Neural crest cell (in vitro differentiated cells): ENCODE results near the gene OSBPL6. TPM values are rescaled to one million over a fixed set of nuclear protein-coding genes. Genes with fewer than 3 reads are reported as not detected.
"Not testable (repeated sequence)": the region's sequence is repeated elsewhere in the genome, so short reads cannot be mapped to it uniquely, and the experiment has no call there.

Source experiments
- DNase-seq: peaks from one replicate; pipeline ENCODE4 v3.0.0; 2021; ENCODE audit warnings: low read depth, mixed read lengths, low spot score
- H3K27ac Mint-ChIP-seq: one replicate; pipeline ENCODE4 v1.8.0; 2021; ENCODE audit warnings: mild to moderate bottlenecking, mixed read lengths; ENCODE audit not compliant: unreplicated experiment
- H3K27me3 Mint-ChIP-seq: 2 replicates; pipeline ENCODE4 v1.8.0; 2021; ENCODE audit warnings: low read depth, mild to moderate bottlenecking, mixed read lengths
- H3K36me3 Mint-ChIP-seq: 2 replicates; pipeline ENCODE4 v1.8.0; 2021; ENCODE audit warnings: low read depth, mild to moderate bottlenecking, mixed read lengths
- H3K4me1 Mint-ChIP-seq: 2 replicates; pipeline ENCODE4 v1.8.0; 2021; ENCODE audit warnings: mixed read lengths
- H3K4me3 Mint-ChIP-seq: one replicate; pipeline ENCODE4 v1.8.0; 2021; ENCODE audit warnings: mild to moderate bottlenecking, mixed read lengths
- H3K9me3 Mint-ChIP-seq: 2 replicates; pipeline ENCODE4 v1.8.0; 2021; ENCODE audit warnings: mixed read lengths
- CTCF ChIP-seq: fragments of 200-600 bp; sonication (generic); conservative IDR thresholded peaks from 2 replicates; pipeline ENCODE4 v1.5.0; 2021; ENCODE audit warnings: antibody characterized with exemption, mild to moderate bottlenecking
- total RNA-seq: library from RNA; stranded (reverse); gene quantifications from 2 replicates; pipeline ENCODE4 v1.2.1, GENCODE V29; 2021

Gene OSBPL6
- total RNA-seq, 1 donor from 2014 or later = 10.8 TPM

GRCh38 chr2:178309541-178309940 lies 115.2 kb downstream of the OSBPL6 start:
- H3K4me3 Mint-ChIP-seq = no peak overlapping the region
- no peaks in the 10 kb centered on the region for H3K27me3 Mint-ChIP-seq
- H3K9me3 Mint-ChIP-seq = peaks cover 4% of the 10 kb centered on the region
- no peak overlapping the region for H3K27ac Mint-ChIP-seq
- H3K36me3 Mint-ChIP-seq = peaks cover 8% of the 10 kb centered on the region
- no peak for DNase-seq
- peaks cover 6% of the 10 kb centered on the region for H3K4me1 Mint-ChIP-seq
- TF ChIP-seq CTCF = no peak

GRCh38 chr2:178315078-178315477 lies 120.8 kb downstream of the OSBPL6 start:
- no peak overlapping the region for H3K27ac Mint-ChIP-seq
- no peaks in the 10 kb centered on the region for H3K27me3 Mint-ChIP-seq
- H3K4me1 Mint-ChIP-seq = no peaks in the 10 kb centered on the region
- H3K4me3 Mint-ChIP-seq = no peak overlapping the region
- H3K36me3 Mint-ChIP-seq = peaks cover 8% of the 10 kb centered on the region
- no peak for TF ChIP-seq CTCF
- H3K9me3 Mint-ChIP-seq = peaks cover 4% of the 10 kb centered on the region
- no peak for DNase-seq

- TF ChIP-seq CTCF = no peak
- H3K4me1 Mint-ChIP-seq = no peaks in the 10 kb centered on the region
- peaks cover 8% of the 10 kb centered on the region for H3K36me3 Mint-ChIP-seq
- no peak overlapping the region for H3K4me3 Mint-ChIP-seq
- no peak for DNase-seq
- no peak overlapping the region for H3K27ac Mint-ChIP-seq
- peaks cover 4% of the 10 kb centered on the region for H3K9me3 Mint-ChIP-seq
- no peaks in the 10 kb centered on the region for H3K27me3 Mint-ChIP-seq
These were observed 121.2 kb downstream of the OSBPL6 start for GRCh38 chr2:178315488-178315948.

DNA sequence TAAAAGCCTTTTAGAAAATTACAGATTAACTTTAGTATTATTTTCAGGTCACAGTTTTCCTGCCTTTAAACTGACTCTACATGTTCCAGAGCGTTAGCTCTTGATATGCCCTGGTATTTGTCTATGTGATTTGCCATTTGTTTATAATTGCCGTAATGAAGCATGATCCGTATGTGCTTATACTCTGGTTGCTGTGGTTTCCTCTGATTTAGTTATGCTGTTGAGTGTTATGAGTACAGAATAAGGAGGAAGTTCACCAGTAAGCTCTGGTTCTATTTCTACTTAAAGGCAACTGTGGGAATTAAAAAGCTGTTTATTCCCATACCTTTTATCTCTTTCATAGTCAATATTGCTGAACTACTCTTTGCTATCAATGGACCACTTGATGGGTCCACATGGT lies 123.5 kb downstream of the OSBPL6 start:
- DNase-seq = no peak
- TF ChIP-seq CTCF = no peak
- Mint-ChIP-seq H3K27ac (no peak overlapping the region), H3K4me3 (no peak overlapping the region), H3K4me1 (no peaks in the 10 kb centered on the region), H3K9me3 (no peaks in the 10 kb centered on the region), H3K36me3 (no peaks in the 10 kb centered on the region), H3K27me3 (no peaks in the 10 kb centered on the region)

- TF ChIP-seq CTCF = no peak
- Mint-ChIP-seq H3K4me3 (no peak overlapping the region), H3K27ac (no peak overlapping the region), H3K9me3 (no peaks in the 10 kb centered on the region), H3K4me1 (no peaks in the 10 kb centered on the region), H3K36me3 (no peaks in the 10 kb centered on the region), H3K27me3 (no peaks in the 10 kb centered on the region)
- DNase-seq = no peak
These were observed 125.8 kb downstream of the OSBPL6 start for GRCh38 chr2:178320011-178320585.

GRCh38 chr2:178322068-178322467 lies 127.8 kb downstream of the OSBPL6 start:
- TF ChIP-seq CTCF = no peak
- Mint-ChIP-seq H3K4me1 (no peaks in the 10 kb centered on the region), H3K4me3 (no peak overlapping the region), H3K27me3 (no peaks in the 10 kb centered on the region), H3K9me3 (no peaks in the 10 kb centered on the region), H3K27ac (no peak overlapping the region), H3K36me3 (no peaks in the 10 kb centered on the region)
- DNase-seq = no peak

GRCh38 chr2:178323331-178323730 lies 129.0 kb downstream of the OSBPL6 start:
- H3K36me3 Mint-ChIP-seq, H3K4me3 Mint-ChIP-seq, H3K4me1 Mint-ChIP-seq, H3K27ac Mint-ChIP-seq, DNase-seq, H3K27me3 Mint-ChIP-seq, H3K9me3 Mint-ChIP-seq: not testable (repeated sequence)
